ENCODE measurements around the gene ZNF432.

DNA sequence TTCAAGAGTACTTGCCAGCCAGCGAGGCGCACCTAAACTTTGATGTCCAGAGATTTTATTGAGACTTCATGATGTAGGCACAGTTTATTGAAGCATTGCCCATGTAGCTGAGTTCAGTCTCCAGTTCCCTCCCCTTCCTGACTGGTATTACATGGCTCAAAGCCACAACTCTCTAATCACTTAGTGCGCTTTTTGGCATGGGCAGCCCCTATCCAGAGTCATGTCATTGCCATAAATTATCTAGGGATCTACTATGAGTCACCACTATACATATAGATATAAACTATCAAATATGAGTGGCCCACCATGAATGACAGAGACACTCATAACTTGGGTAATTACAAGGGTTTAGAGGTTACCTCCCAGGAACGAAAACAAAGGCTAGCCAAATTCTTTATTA, 28.1 kb downstream of the ZNF432 start:
- TF ChIP-seq CTCF (IDR thresholded peaks at IDR 0.05) (no peak), POLR2AphosphoS5 (IDR thresholded peaks at IDR 0.05) (no peak)
